Stimulated activated effector memory CD8-positive, alpha-beta T cell treated with anti-CD3 and anti-CD28 coated beads, Interleukin-12 subunit alpha, Interleukin-12 subunit beta, amount 100 ng/mL, for 72 hours (primary cell): ENCODE measurements around the gene PRRC2A.

Source experiments
- ATAC-seq: fragments of 150-1000 bp; cut with Tn5 transposase; 2 replicates; pipeline ENCODE4 v1.10.0; 2021
- DNase-seq, 2 donors: peaks; one replicate each; pipeline ENCODE4 v3.0.0; 2021 to 2022; ENCODE audit warnings: low spot score in 2 of 2
- H3K27ac Mint-ChIP-seq: one replicate; pipeline ENCODE4 v1.8.0; 2022; ENCODE audit warnings: mild to moderate bottlenecking, mixed read lengths
- H3K36me3 Mint-ChIP-seq: one replicate; pipeline ENCODE4 v1.8.0; 2022; ENCODE audit warnings: mild to moderate bottlenecking, mixed read lengths
- H3K4me1 Mint-ChIP-seq: one replicate; pipeline ENCODE4 v1.8.0; 2022; ENCODE audit warnings: mixed read lengths
- H3K4me3 Mint-ChIP-seq: one replicate; pipeline ENCODE4 v1.8.0; 2022; ENCODE audit warnings: mild to moderate bottlenecking, mixed read lengths
- H3K9me3 Mint-ChIP-seq: one replicate; pipeline ENCODE4 v1.8.0; 2022; ENCODE audit warnings: mixed read lengths

Gene PRRC2A

GRCh38 chr6:31645325-31645724, 24.8 kb downstream of the PRRC2A start:
- no peak overlapping the region for H3K4me3 Mint-ChIP-seq
- H3K27ac Mint-ChIP-seq: peak overlapping the region; percentile 87
- ATAC-seq: no peak
- peaks cover 100% of the 10 kb centered on the region for H3K36me3 Mint-ChIP-seq
- H3K9me3 Mint-ChIP-seq: no peaks in the 10 kb centered on the region
- peaks cover 25% of the 10 kb centered on the region for H3K4me1 Mint-ChIP-seq
- DNase-seq: no peak

GRCh38 chr6:31651602-31652191, 31.2 kb downstream of the PRRC2A start:
- peaks cover 49% of the 10 kb centered on the region for H3K4me1 Mint-ChIP-seq

GRCh38 chr6:31652925-31653724, 32.6 kb downstream of the PRRC2A start:
- Mint-ChIP-seq H3K9me3 (no peaks in the 10 kb centered on the region), H3K27ac (peak overlapping the region; percentile 99), H3K36me3 (peaks cover 85% of the 10 kb centered on the region), H3K4me3 (peak overlapping the region; percentile 96), H3K4me1 (peaks cover 55% of the 10 kb centered on the region)
- ATAC-seq: peak; percentile 77
- no peak for DNase-seq

More at GRCh38 chr6:31651602-31652191, 31.2 kb downstream of the PRRC2A start:
- Mint-ChIP-seq H3K9me3 (no peaks in the 10 kb centered on the region), H3K27ac (peak overlapping the region; percentile 99), H3K4me3 (peak overlapping the region; percentile 96), H3K36me3 (peaks cover 85% of the 10 kb centered on the region)
- DNase-seq (no peak), ATAC-seq (peak; percentile 72)

- Mint-ChIP-seq H3K4me3 (no peak overlapping the region), H3K9me3 (no peaks in the 10 kb centered on the region), H3K36me3 (peaks cover 83% of the 10 kb centered on the region), H3K27ac (no peak overlapping the region), H3K4me1 (peaks cover 65% of the 10 kb centered on the region)
- DNase-seq: no peak
- no peak for ATAC-seq
Measured at GRCh38 chr6:31654574-31655348, 34.2 kb downstream of the PRRC2A start.

- H3K9me3 Mint-ChIP-seq: no peaks in the 10 kb centered on the region
- ATAC-seq: no peak
- peaks cover 60% of the 10 kb centered on the region for H3K4me1 Mint-ChIP-seq
- no peak within 1 kb of the TSS for H3K4me3 Mint-ChIP-seq
- no peak for DNase-seq
- peaks cover 83% of the 10 kb centered on the region for H3K36me3 Mint-ChIP-seq
- peak within 1 kb of the TSS; percentile 94 for H3K27ac Mint-ChIP-seq
Measured at GRCh38 chr6:31655349-31656237, 35.1 kb downstream of the PRRC2A start, which contains the start of gene APOM. APOM (plus strand) TSS chr6:31655894; CDS start chr6:31655967, 73 bp downstream.

GRCh38 chr6:31657406-31658157, 37.1 kb downstream of the PRRC2A start:
- H3K9me3 Mint-ChIP-seq: no peaks in the 10 kb centered on the region
- no peak for DNase-seq
- peaks cover 83% of the 10 kb centered on the region for H3K36me3 Mint-ChIP-seq
- peak overlapping the region; percentile 95 for H3K4me3 Mint-ChIP-seq
- ATAC-seq: peak; percentile 45
- H3K4me1 Mint-ChIP-seq: peaks cover 63% of the 10 kb centered on the region
- H3K27ac Mint-ChIP-seq: peak overlapping the region; percentile 94

- Mint-ChIP-seq H3K4me3 (peak overlapping the region; percentile 95), H3K27ac (peak overlapping the region; percentile 94), H3K9me3 (no peaks in the 10 kb centered on the region), H3K4me1 (peaks cover 69% of the 10 kb centered on the region), H3K36me3 (peaks cover 83% of the 10 kb centered on the region)
- DNase-seq (no peak), ATAC-seq (no peak)
Measured at GRCh38 chr6:31658158-31658688, 37.7 kb downstream of the PRRC2A start.

- Mint-ChIP-seq H3K9me3 (no peaks in the 10 kb centered on the region), H3K36me3 (peaks cover 91% of the 10 kb centered on the region), H3K4me3 (peak overlapping the region; percentile 95), H3K27ac (peak overlapping the region; percentile 94), H3K4me1 (peaks cover 78% of the 10 kb centered on the region)
- no peak for ATAC-seq
- no peak for DNase-seq
Measured at GRCh38 chr6:31658983-31659648, 38.6 kb downstream of the PRRC2A start.

GRCh38 chr6:31659649-31660380, 39.3 kb downstream of the PRRC2A start:
- DNase-seq: peak in 1 of 2 donors; percentile 57
- no peaks in the 10 kb centered on the region for H3K9me3 Mint-ChIP-seq
- peak overlapping the region; percentile 95 for H3K4me3 Mint-ChIP-seq
- peaks cover 98% of the 10 kb centered on the region for H3K36me3 Mint-ChIP-seq
- H3K4me1 Mint-ChIP-seq: peaks cover 84% of the 10 kb centered on the region
- H3K27ac Mint-ChIP-seq: peak overlapping the region; percentile 94
- peak; percentile 65 for ATAC-seq

- Mint-ChIP-seq H3K4me1 (peaks cover 81% of the 10 kb centered on the region), H3K27ac (peak within 1 kb of the TSS; percentile 94), H3K4me3 (peak within 1 kb of the TSS; percentile 95), H3K9me3 (no peaks in the 10 kb centered on the region), H3K36me3 (peaks cover 97% of the 10 kb centered on the region)
- peak; percentile 75 for ATAC-seq
- peak; percentile 59 to 85 for DNase-seq
Measured at GRCh38 chr6:31660381-31661261, 40.1 kb downstream of the PRRC2A start, which contains the start of gene C6orf47. C6orf47 (minus strand) TSS chr6:31660778; CDS start chr6:31659947, 831 bp downstream.

- Mint-ChIP-seq H3K4me3 (peak overlapping the region; percentile 95), H3K27ac (peak overlapping the region; percentile 94), H3K4me1 (peaks cover 80% of the 10 kb centered on the region), H3K9me3 (no peaks in the 10 kb centered on the region), H3K36me3 (peaks cover 97% of the 10 kb centered on the region)
- no peak for DNase-seq
- no peak for ATAC-seq
Measured at GRCh38 chr6:31661262-31662123, 41.0 kb downstream of the PRRC2A start.
